T-helper 22 cell (primary cell): ENCODE data around the gene CDKN2AIP.
"Not testable (repeated sequence)": the region's sequence is repeated elsewhere in the genome, so short reads cannot be mapped to it uniquely, and the experiment has no call there.

Experiments
- DNase-seq: peaks from one replicate; pipeline ENCODE4 v3.0.0-alpha.2; 2020; ENCODE audit warnings: low read depth

CDKN2AIP gene

GRCh38 chr4:183449193-183449882 lies 4.9 kb downstream of the CDKN2AIP start:
- no peak for DNase-seq

GRCh38 chr4:183450108-183450507 lies 5.7 kb downstream of the CDKN2AIP start:
- no peak for DNase-seq

- no peak for DNase-seq
These were observed 11.2 kb downstream of the CDKN2AIP start for GRCh38 chr4:183455431-183456195.

- no peak for DNase-seq
These were observed 13.6 kb downstream of the CDKN2AIP start for GRCh38 chr4:183458005-183458404.

GRCh38 chr4:183463903-183464619 lies 19.6 kb downstream of the CDKN2AIP start:
- not testable (repeated sequence) for DNase-seq

GRCh38 chr4:183465879-183466278 lies 21.4 kb downstream of the CDKN2AIP start:
- not testable (repeated sequence) for DNase-seq

GRCh38 chr4:183467246-183467645 lies 22.8 kb downstream of the CDKN2AIP start:
- DNase-seq = no peak

GRCh38 chr4:183468210-183469095 lies 24.0 kb downstream of the CDKN2AIP start:
- DNase-seq = no peak

GRCh38 chr4:183469285-183469684 lies 24.8 kb downstream of the CDKN2AIP start:
- DNase-seq = no peak

- no peak for DNase-seq
These were observed 25.5 kb downstream of the CDKN2AIP start for GRCh38 chr4:183469936-183470335.

- DNase-seq = no peak
These were observed 26.4 kb downstream of the CDKN2AIP start for GRCh38 chr4:183470821-183471220.

GRCh38 chr4:183471946-183472708 lies 27.7 kb downstream of the CDKN2AIP start:
- peak; percentile 49 for DNase-seq

GRCh38 chr4:183478123-183478522 lies 33.7 kb downstream of the CDKN2AIP start:
- DNase-seq = no peak

GRCh38 chr4:183478926-183479325 lies 34.5 kb downstream of the CDKN2AIP start:
- no peak for DNase-seq

GRCh38 chr4:183482515-183483095 lies 38.2 kb downstream of the CDKN2AIP start:
- DNase-seq = not testable (repeated sequence)

GRCh38 chr4:183483997-183484396 lies 39.6 kb downstream of the CDKN2AIP start:
- no peak for DNase-seq

GRCh38 chr4:183485411-183486160 lies 41.1 kb downstream of the CDKN2AIP start:
- DNase-seq = no peak

GRCh38 chr4:183492791-183493222 lies 48.4 kb downstream of the CDKN2AIP start:
- DNase-seq = no peak

GRCh38 chr4:183493246-183493645 lies 48.8 kb downstream of the CDKN2AIP start:
- DNase-seq = no peak

- no peak for DNase-seq
These were observed 50.7 kb downstream of the CDKN2AIP start for GRCh38 chr4:183495184-183495583.
